ENCODE measurements around the gene MAP3K7. TPM values are rescaled to one million over a fixed set of nuclear protein-coding genes. Genes with fewer than 3 reads are reported as not detected.

MAP3K7 gene
- total and polyA plus RNA-seq, 2 of the 13 experiments (the other 11 are each of a cell fraction or from before 2014, with no cell fraction given) = 24.1 to 24.4 TPM

GRCh38 chr6:90572856-90573255, 14.0 kb downstream of the MAP3K7 start (continued):
- TF ChIP-seq BCLAF1 (IDR thresholded peaks at IDR 0.05) (no peak), SIN3B (IDR thresholded peaks at IDR 0.05; ENCODE audit: low read length) (no peak), JARID2 (CRISPR knock-in tag; IDR thresholded peaks at IDR 0.05; ENCODE audit: insufficient replicate concordance) (no peak), FOXJ3 (CRISPR knock-in tag; IDR thresholded peaks at IDR 0.05; ENCODE audit: borderline replicate concordance) (no peak), SOX6 (IDR thresholded peaks at IDR 0.05) (no peak), SOX6 (CRISPR knock-in tag; IDR thresholded peaks at IDR 0.05) (no peak), CREB3 (CRISPR knock-in tag; IDR thresholded peaks at IDR 0.05) (no peak)

GRCh38 chr6:90569223-90569622, 17.6 kb downstream of the MAP3K7 start:
- ATAC-seq = no peak
- DNase-seq (ENCODE audit: low spot score) = no peak
- Histone ChIP-seq H3K9me3 (ENCODE audit: low read length) (no peaks in the 10 kb centered on the region), H3K9ac (ENCODE audit: insufficient read depth, low read depth, low read length) (no peak overlapping the region), H3K79me2 (ENCODE audit: insufficient read depth, low read length) (no peaks in the 10 kb centered on the region), H3K36me3 (replicated peaks in 1 of 2; ENCODE audit: control insufficient read depth in 1 of 2, insufficient read depth in 2 of 2, low read length in 2 of 2) (0 out of 5 replicates have a peak, but pooled peaks cover 1 to 2% of the 10 kb centered on the region in 2 experiments), H4K20me1 (ENCODE audit: insufficient read depth, low read length) (no peaks in the 10 kb centered on the region), H3K4me2 (ENCODE audit: low read depth, low read length) (no peak overlapping the region), H3K27me3 (ENCODE audit: control insufficient read depth in 1 of 2, insufficient read depth in 2 of 2, low read length in 2 of 2) (no peaks in the 10 kb centered on the region), H3K4me1 (ENCODE audit: insufficient read depth, low read length) (no peaks in the 10 kb centered on the region), H2AFZ (ENCODE audit: low read length) (no peak overlapping the region), H3K27ac (ENCODE audit: extremely low read length, insufficient read depth, low read length) (no peak overlapping the region), H3K4me3 (replicated peaks in 1 of 3; ENCODE audit: insufficient read depth in 1 of 3, low read depth in 2 of 3, low read length in 3 of 3) (no peak overlapping the region)
- ChIA-PET POLR2A (no interaction called here), CTCF (ENCODE audit: low intra/inter-chr PET ratio, low total read pairs) (no interaction called here)
- intact Hi-C loops (cut with micrococcal nuclease; ENCODE audit: unreplicated experiment) (no loop called here), in situ Hi-C loops (cut with HindIII; ENCODE audit: extremely low pct_ligation_motif_present, low pct_unique_long_range_greater_than_20kb) (no loop called here)
- BruUV-seq (replicated peaks) = no TSS peak
- no peak for FAIRE-seq
- TF ChIP-seq BCL6 (CRISPR knock-in tag; IDR thresholded peaks at IDR 0.05) (no peak), NR2F6 (IDR thresholded peaks at IDR 0.05) (no peak), NR2F6 (CRISPR knock-in tag; IDR thresholded peaks at IDR 0.05) (no peak), REPIN1 (CRISPR knock-in tag; IDR thresholded peaks at IDR 0.05; ENCODE audit: borderline replicate concordance, low read depth) (no peak), SP1 (IDR thresholded peaks at IDR 0.05) (no peak), SP1 (CRISPR knock-in tag; IDR thresholded peaks at IDR 0.05) (no peak), CREM (IDR thresholded peaks at IDR 0.05) (no peak), CREM (CRISPR knock-in tag; IDR thresholded peaks at IDR 0.05) (no peak), NR0B2 (CRISPR knock-in tag; IDR thresholded peaks at IDR 0.05) (no peak), MED8 (CRISPR knock-in tag; IDR thresholded peaks at IDR 0.05; ENCODE audit: insufficient replicate concordance) (no peak), SNAPC4 (CRISPR knock-in tag; IDR thresholded peaks at IDR 0.05) (no peak)
